Measurements from ENCODE around the gene DGKH.

DNA sequence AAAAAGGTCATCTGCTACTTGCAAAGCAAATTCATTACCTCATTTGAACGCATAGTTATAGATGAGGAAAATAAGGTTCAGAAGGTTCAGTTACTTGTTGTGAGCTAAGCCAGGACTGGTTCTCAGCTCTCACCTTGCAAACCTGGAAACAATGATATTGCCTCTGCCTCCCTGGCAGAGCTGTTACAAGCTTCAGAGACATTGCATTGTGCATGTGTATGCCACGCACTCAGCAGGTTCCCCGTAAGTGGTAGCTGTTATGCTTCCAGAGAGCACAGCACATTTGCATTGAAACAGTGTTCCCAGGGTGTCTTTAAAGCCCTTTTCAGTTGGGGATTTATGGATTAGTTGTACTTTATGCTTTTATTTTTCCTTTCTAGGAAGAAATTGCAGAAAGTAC, 80.6 kb downstream of the DGKH start:
- TF ChIP-seq POLR2AphosphoS5 (IDR thresholded peaks at IDR 0.05) (no peak), POLR2A (IDR thresholded peaks at IDR 0.05) (no peak), CTCF (IDR thresholded peaks at IDR 0.05) (no peak)

Data from upper lobe of left lung (tissue), 4 donors.